Stimulated activated CD4-positive, alpha-beta T cell treated with anti-CD3 and anti-CD28 coated beads, Interleukin-4, amount 100 ng/mL, for 48 hours (primary cell): Measurements from ENCODE around the gene YIF1B.

Experiments
- DNase-seq, 2 donors: peaks; one replicate each; pipeline ENCODE4 v3.0.0-alpha.2; 2020; ENCODE audit warnings: low read depth in 2 of 2

YIF1B gene

DNA sequence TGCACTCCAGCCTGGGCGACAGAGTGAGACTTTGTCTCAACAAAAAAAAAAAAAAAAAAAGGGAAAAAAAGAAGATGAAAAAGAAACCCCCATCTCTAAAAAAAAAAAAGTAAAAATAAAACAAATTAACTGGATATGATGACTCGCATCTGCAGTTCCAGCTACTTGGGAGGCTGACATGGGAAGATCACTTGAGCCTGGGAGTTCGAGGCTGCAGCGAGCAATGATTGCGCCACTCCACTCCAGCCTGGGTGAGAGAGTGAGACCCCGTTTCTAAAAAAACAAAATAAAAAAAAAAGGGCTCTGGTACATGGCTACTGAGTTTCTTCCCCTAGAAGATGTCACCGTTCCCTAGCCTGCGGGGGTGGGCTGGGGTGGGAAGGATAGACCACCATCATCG lies 17.5 kb upstream of the YIF1B start:
- no peak for DNase-seq

GRCh38 chr19:38331728-38332127 lies 16.0 kb upstream of the YIF1B start:
- no peak for DNase-seq

DNA sequence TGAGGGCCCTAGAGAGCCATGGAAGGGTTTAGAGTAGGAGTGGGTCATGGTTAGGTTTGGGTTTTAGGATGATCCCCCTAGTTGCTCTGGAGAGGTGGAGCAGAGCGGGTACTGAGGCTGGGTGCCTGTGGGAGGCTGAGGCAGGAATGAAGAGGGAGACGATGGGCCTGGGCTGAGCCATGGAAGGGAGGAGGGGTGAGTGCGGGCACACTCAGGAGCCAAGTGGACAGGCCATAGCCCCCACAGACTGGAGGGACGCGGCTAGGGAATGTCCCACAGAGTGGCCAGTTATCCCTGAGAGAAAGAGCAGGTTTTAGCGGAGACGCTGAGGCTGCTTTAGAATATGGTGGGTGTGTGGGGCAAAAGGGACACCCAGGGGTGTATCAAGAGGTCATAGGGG lies 13.9 kb upstream of the YIF1B start:
- DNase-seq, result no peak

GRCh38 chr19:38326591-38326990 lies 10.8 kb upstream of the YIF1B start:
- DNase-seq, result no peak

DNA sequence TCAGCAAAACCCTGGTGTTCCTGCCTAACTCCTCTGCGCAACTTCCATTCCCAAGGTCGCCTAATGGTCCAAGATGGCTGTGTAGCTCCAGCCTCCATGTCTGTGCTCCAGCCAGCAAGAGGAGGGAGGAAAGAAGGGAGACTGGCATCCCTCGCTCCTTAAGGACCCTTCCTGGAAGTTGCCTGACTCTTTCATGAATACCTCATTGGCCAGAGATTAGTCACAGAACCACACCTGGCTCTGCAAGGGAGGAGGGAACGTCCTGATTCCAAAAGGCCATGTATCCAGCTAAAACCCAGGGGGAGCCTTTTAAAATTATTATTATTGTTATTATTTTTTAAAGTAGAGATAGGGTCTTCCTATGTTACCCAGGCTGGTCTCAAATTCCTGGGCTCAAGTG lies 8.7 kb upstream of the YIF1B start:
- no peak for DNase-seq

DNA sequence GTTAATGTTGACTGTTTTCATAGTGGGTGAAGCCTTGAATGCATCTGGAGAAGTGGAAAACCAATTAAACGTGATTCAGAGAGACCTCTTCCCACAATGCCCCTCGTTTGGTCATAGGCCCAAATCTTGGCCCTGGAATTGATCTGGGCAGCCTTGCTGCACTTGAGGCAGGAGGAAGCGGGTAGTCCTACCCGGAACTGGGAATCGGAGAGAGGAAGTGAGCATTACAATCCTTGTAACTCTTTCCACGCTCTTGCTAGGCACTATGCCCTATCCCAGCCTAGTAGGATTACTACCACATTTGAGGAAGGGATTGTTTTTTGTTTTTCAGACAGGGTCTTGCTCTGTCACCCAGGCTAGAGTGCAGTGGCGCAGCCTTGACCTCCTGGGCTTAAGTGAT lies 7.5 kb upstream of the YIF1B start:
- DNase-seq, result no peak

GRCh38 chr19:38321646-38322196 lies 6.0 kb upstream of the YIF1B start:
- DNase-seq, result no peak

- DNase-seq, result no peak
Measured at GRCh38 chr19:38320969-38321339, 5.2 kb upstream of the YIF1B start.

- peak; percentile 20 to 38 for DNase-seq
Measured at GRCh38 chr19:38319421-38320258, 3.9 kb upstream of the YIF1B start, which contains the start of gene KCNK6. KCNK6 (plus strand) TSS chr19:38319845; CDS start chr19:38319951, 106 bp downstream.

DNA sequence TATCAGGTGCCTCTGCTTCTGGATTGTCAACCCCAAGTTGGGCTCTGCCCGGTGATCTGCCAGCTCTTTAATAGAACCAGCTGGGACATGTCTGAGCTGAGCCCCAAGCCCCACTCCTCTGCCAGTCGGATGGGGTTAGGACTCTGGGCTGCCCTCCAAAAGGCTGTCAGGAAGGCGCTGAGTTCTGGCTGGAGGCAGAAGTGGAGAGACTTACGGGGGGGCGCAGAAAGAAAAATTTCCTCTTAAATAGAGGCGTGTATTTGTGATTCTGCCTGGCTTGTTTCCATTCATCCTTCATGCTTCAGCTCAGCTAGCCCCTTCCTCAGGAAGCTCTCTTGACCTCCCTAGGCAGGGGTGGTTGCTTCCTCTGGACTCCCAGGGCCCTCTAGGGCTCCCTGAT lies 2.9 kb upstream of the YIF1B start:
- DNase-seq, result no peak

GRCh38 chr19:38317104-38317612 lies 1.4 kb upstream of the YIF1B start:
- no peak for DNase-seq

DNA sequence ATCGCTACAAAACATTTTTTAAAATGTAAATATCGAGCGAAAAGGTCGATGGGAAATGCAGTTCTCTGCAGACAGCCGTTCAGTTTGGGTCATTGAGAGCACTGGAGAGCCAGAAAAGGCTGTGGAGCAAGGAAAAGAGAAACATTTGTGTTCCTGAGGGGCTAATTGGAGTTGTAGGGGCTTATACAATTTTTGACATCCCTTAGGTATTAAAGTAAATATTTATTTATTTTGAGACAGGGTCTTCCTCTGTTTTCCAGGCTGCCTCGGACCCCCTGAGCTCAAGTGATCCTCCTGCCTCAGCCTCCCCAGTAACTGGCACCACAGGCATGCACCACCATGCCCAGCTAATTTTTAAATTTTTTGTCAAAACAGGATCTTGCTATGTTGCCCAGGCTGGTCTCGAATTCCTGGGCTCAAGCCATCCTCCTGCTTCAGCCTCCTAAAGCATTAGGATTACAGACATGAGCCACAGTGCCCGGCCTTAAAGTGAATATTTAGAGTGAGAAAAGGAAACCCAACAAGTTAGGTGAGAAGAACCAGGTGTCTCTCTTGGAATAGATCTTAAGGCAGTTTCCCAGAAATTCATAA lies 825 bp upstream of the YIF1B start:
- DNase-seq, result no peak

DNA sequence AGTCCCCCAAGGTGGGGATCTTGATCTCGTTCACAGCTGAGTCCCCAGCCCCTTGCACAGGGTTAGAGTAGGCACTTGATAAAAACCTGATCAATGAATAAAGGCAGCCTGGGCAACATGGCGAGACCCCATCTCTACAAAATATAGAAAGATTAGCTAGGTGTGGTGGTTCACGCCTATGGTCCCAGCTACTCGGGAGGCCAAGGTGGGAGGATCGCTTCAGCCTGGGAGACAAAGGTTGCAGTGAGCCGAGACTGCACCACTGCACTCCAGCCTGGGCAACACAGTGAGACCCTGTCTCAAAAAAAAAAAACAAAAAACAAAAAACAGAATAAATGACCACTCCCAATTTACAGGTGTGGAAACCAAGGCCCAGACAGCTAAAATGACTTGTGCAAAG lies 4.8 kb downstream of the YIF1B start:
- DNase-seq, result no peak

- no peak for DNase-seq
Measured at GRCh38 chr19:38310279-38310670, 5.5 kb downstream of the YIF1B start.

DNA sequence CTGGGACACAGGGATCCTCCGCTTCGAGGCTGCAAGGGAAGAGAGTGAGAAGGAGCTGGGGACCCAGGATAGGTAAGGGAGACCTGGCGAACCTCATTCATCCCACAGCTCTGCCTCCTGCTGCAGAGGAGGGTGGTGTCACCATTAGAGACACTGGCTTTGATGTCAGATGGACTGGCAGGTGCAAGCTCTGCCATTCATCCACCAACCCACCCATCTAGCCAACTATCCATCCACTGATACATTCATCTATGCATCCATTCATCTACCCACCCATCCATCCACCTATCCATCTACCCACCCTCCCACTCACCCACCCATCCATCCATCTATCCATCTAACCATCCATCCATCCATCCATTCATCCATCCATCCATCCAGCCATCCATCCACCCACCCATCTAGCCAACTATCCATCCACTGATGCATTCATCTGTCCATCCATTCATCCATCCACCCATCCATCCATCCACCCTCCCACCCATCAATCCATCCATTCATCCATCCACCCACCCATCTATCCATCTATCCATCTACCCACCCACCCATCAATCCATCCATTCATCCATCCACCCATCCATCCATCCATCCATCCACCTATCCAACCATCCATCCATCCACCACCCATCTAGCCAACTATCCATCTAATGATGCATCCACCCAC lies 6.0 kb downstream of the YIF1B start:
- no peak for DNase-seq

DNA sequence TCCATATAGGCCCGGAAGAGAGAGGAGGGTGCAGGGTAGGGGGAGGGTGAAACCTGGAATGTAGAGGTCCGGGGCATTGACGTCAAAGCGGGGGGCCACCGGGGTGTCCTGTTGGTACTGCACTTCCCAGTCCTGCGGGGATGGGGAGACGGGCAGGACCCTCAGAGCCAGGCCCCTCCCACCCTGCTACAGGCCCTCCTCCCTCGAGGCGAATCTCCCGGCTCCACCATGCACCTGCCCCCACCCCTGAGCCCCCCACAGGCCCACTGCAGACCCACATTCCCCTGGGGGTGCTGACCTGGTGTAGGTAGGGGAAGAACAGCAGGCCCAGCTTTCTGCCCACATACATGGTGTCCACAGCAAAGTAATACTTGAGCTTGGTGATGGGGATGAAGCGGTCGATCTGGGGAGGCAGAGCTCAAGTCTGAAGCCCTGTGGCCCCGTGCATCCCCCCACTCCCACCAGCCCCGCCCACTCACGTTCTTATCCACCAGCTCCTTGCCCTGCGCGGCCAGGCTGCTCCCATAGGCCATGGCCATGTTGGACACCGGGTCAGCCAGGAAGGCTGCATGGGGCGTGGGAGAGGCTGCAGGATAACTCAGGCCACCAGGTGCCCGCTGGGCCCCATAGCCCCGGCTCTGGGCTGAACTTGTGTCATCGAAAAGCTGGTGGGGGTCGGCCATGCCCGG lies 6.7 kb downstream of the YIF1B start:
- DNase-seq, result no peak

DNA sequence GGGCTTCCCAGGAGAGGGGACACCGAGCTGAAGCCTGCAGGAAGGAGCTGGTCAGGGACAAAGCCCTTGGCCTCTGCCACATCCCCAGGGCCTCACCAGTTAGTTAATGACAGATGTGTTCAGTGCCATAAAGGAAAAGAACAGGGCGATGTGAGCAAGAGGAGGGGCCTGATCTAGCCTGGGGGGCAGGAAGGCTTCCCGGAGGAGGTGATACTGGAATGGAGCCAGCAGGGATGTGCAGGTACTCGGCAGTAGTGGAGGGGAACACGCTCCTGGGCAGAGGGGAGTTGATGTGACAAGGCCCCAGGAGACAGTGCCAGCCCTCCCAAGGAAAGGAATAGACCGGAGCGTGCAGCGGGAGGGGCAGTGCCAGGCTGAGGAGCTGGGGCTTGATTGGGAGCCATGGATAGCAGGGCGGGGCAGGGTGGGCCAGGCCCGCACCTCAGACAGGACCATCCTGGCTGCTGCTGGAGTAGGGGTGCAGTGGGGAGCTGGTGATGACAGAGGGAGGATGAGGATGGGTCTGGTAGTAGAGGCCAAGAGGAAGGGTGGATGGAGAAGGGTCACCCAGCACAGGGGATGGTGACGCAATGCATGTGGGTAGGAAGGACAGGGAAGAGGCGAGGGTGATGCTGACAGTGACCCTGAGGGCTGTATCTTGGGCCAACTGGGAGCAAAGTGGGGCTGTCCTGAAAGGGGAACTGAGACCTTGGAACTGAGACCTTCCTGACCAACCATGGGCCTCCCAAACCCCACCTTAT lies 7.6 kb downstream of the YIF1B start:
- no peak for DNase-seq

- no peak for DNase-seq
Measured at GRCh38 chr19:38307597-38307996, 8.2 kb downstream of the YIF1B start.

GRCh38 chr19:38307076-38307475 lies 8.7 kb downstream of the YIF1B start:
- DNase-seq, result no peak

GRCh38 chr19:38306236-38306635 lies 9.5 kb downstream of the YIF1B start:
- DNase-seq, result no peak

DNA sequence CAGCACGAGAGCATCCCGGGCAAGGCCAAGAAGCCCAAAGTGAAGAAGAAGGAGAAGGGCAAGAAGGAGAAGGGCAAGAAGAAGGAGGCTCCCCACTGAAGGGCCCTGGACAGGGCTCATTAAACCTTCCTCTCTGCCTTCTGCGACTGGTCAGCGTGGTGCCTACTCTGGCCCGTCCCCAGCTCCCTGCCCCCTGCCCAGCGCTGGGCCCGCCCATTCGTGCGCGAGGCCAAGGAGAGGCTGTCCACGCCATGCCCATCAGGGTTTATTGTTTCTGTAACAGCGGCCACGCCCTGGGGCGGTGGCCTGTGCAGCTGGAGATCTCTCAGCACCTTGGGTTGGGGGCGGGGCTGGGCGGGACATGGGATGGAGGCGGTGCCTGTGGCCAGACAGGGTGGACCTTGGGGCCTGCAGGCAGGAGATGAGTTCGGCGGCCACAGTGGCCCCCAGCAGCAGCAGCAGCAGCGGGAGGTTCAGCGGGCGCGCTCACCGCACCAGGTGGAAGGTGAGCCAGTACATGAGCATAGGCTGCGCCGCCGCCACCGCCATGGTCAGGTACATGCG lies 10.8 kb downstream of the YIF1B start:
- DNase-seq, result no peak
